ENCODE data around the gene CHI3L1. TPM values are rescaled to one million over a fixed set of nuclear protein-coding genes. Genes with fewer than 3 reads are reported as not detected.

Gene CHI3L1
- total and polyA plus RNA-seq, 8 donors = 1.7 to 12.1 (median 7.9) TPM

DNA sequence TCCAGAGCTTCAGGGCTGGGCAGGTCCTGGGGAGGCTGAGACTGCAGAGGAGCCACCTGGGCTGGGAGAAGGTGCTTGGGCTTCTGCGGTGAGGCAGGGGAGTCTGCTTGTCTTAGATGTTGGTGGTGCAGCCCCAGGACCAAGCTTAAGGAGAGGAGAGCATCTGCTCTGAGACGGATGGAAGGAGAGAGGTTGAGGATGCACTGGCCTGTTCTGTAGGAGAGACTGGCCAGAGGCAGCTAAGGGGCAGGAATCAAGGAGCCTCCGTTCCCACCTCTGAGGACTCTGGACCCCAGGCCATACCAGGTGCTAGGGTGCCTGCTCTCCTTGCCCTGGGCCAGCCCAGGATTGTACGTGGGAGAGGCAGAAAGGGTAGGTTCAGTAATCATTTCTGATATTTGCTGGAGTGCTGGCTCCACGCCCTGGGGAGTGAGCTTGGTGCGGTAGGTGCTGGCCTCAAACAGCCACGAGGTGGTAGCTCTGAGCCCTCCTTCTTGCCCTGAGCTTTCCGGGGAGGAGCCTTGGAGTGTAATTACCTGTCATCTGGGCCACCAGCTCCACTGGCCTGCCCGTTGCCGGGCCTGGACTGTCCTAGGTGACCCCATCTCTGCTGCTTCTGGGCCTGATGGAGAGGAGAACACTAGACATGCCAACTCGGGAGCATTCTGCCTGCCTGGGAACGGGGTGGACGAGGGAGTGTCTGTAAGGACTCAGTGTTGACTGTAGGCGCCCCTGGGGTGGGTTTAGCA is 20.1 kb downstream of the CHI3L1 start:
- TF ChIP-seq, protein P1, sequence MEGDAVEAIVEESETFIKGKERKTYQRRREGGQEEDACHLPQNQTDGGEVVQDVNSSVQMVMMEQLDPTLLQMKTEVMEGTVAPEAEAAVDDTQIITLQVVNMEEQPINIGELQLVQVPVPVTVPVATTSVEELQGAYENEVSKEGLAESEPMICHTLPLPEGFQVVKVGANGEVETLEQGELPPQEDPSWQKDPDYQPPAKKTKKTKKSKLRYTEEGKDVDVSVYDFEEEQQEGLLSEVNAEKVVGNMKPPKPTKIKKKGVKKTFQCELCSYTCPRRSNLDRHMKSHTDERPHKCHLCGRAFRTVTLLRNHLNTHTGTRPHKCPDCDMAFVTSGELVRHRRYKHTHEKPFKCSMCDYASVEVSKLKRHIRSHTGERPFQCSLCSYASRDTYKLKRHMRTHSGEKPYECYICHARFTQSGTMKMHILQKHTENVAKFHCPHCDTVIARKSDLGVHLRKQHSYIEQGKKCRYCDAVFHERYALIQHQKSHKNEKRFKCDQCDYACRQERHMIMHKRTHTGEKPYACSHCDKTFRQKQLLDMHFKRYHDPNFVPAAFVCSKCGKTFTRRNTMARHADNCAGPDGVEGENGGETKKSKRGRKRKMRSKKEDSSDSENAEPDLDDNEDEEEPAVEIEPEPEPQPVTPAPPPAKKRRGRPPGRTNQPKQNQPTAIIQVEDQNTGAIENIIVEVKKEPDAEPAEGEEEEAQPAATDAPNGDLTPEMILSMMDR (IDR thresholded peaks at IDR 0.05) = peak in 1 of 4 donors; percentile 14
- Histone ChIP-seq H3K36me3 (no peaks in the 10 kb centered on the region), H3K27me3 (no peaks in the 10 kb centered on the region), H3K4me3 (no peak overlapping the region), H3K9me3 (no peaks in the 10 kb centered on the region), H3K27ac (no peak overlapping the region), H3K4me1 (no peaks in the 10 kb centered on the region)
- DNase-seq (peak in 4 of 6 donors; percentile 29 to 69 (median 58)), ATAC-seq (peak; percentile 84 to 92 (median 88)), FAIRE-seq (no peak)
- intact Hi-C loops (cut with DNase I) = no loop called here
- 42 to 44% methylated on average over 14 of the region's 14 CpGs for WGBS, 2 donors

DNA sequence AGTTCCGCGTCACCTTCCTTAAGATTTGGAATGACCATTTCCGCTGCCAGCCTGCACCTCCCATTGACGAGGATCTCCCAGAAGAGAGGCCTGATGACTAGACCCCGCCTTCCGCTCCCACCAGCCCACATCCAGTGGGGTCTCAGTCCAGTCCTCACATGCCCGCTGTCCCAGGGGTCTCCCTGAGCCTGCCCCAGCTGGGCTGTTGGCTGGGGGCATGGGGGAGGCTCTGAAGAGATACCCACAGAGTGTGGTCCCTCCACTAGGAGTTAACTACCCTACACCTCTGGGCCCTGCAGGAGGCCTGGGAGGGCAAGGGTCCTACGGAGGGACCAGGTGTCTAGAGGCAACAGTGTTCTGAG is 20.7 kb downstream of the CHI3L1 start:
- WGBS, 2 donors = 88 to 91% methylated on average over 8 of the region's 8 CpGs
- H3K9me3 ChIP-seq = no peaks in the 10 kb centered on the region
- H3K27me3 ChIP-seq = no peaks in the 10 kb centered on the region
- DNase-seq = no peak
- no peak overlapping the region for H3K27ac ChIP-seq
- intact Hi-C loops (cut with DNase I) = no loop called here
- no peaks in the 10 kb centered on the region for H3K36me3 ChIP-seq
- ATAC-seq = no peak
- TF ChIP-seq, protein P1 (IDR thresholded peaks at IDR 0.05) = no peak
- no peaks in the 10 kb centered on the region for H3K4me1 ChIP-seq
- no peak for FAIRE-seq
- H3K4me3 ChIP-seq = no peak overlapping the region

DNA sequence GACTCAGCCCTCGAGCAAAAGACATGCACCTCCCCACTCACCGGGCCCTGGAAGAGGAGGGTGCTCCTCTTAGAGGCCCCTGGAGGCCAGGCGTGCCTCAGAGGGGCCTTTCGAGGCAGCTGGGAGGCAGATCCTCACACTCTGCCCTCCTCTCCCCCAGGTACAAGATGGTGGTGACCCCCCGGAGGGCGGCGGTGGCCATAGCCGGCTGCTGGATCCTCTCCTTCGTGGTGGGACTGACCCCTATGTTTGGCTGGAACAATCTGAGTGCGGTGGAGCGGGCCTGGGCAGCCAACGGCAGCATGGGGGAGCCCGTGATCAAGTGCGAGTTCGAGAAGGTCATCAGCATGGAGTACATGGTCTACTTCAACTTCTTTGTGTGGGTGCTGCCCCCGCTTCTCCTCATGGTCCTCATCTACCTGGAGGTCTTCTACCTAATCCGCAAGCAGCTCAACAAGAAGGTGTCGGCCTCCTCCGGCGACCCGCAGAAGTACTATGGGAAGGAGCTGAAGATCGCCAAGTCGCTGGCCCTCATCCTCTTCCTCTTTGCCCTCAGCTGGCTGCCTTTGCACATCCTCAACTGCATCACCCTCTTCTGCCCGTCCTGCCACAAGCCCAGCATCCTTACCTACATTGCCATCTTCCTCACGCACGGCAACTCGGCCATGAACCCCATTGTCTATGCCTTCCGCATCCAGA is 21.3 kb downstream of the CHI3L1 start:
- no peaks in the 10 kb centered on the region for H3K4me1 ChIP-seq
- no peak overlapping the region for H3K4me3 ChIP-seq
- intact Hi-C loops (cut with DNase I) = no loop called here
- H3K9me3 ChIP-seq = no peaks in the 10 kb centered on the region
- ATAC-seq (no peak), DNase-seq (no peak), FAIRE-seq (no peak)
- 82 to 91% methylated on average over 28 of the region's 28 CpGs for WGBS, 2 donors
- H3K27me3 ChIP-seq = no peaks in the 10 kb centered on the region
- no peaks in the 10 kb centered on the region for H3K36me3 ChIP-seq
- no peak overlapping the region for H3K27ac ChIP-seq
- TF ChIP-seq, protein P1 (IDR thresholded peaks at IDR 0.05) = no peak

DNA sequence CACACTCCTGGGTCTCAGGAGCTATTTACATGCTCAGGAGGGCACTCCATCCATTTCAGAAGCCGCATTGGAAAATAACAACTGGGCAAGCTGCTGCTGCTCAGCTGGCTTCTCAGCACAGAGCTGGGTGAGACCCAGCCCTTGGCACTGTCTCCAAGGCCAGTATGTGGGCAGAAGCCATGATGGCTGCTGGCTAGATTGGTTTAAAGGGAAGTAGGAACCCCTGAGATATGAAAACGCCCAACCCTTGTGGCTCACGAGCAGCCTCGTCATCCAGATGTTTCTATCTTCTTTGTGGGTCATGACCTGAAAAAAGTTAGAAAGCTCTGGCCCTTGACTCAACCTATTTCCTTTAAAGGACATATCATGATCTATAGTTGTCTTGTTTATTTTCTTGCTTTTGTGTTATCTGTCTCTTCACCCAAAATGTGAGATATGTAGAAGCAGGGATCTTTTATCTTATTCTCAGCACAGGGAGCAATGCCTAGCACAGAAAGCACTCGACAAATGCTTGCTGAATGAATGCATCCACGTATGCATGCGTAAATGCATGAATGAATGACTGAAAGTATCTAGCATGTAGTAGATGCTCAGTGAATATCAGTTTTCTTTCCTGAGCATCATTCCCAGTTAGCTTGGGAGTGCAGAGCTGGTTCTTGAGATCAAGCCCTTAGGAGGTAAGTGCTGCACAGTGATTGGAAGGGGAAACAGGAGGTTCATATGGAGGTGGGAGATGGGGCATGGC is 22.4 kb downstream of the CHI3L1 start:
- WGBS, 2 donors = 53 to 55% methylated on average over 7 of the region's 7 CpGs
- intact Hi-C loops (cut with DNase I) = no loop called here
- no peak for DNase-seq
- Histone ChIP-seq H3K27ac (no peak overlapping the region), H3K4me1 (no peaks in the 10 kb centered on the region), H3K9me3 (no peaks in the 10 kb centered on the region), H3K36me3 (no peaks in the 10 kb centered on the region), H3K4me3 (no peak overlapping the region), H3K27me3 (no peaks in the 10 kb centered on the region)
- TF ChIP-seq, protein P1 (IDR thresholded peaks at IDR 0.05) = no peak
- no peak for FAIRE-seq
- ATAC-seq = no peak

Measured in pancreas (tissue), 10 donors.